ENCODE data around the gene FUCA2.

FUCA2 gene

GRCh38 chr6:143553337-143553736 lies 41.8 kb upstream of the FUCA2 start:
- TF ChIP-seq CTCF (conservative IDR thresholded peaks at IDR 0.05; ENCODE audit: low read depth, low read length) = no peak

GRCh38 chr6:143549949-143550268 lies 38.4 kb upstream of the FUCA2 start:
- H3K4me3 ChIP-seq (ENCODE audit: low read depth, low read length) = no peak overlapping the region
- DNase-seq (ENCODE audit: low read depth) = no peak
- TF ChIP-seq CTCF (conservative IDR thresholded peaks at IDR 0.05; ENCODE audit: low read depth, low read length) = no peak

More at GRCh38 chr6:143553337-143553736, 41.8 kb upstream of the FUCA2 start:
- H3K4me3 ChIP-seq (ENCODE audit: low read depth, low read length) = no peak overlapping the region
- no peak for DNase-seq (ENCODE audit: low read depth)

GRCh38 chr6:143549221-143549948 lies 37.9 kb upstream of the FUCA2 start:
- no peak for DNase-seq (ENCODE audit: low read depth)
- TF ChIP-seq CTCF (conservative IDR thresholded peaks at IDR 0.05; ENCODE audit: low read depth, low read length) = no peak
- H3K4me3 ChIP-seq (ENCODE audit: low read depth, low read length) = no peak overlapping the region

GRCh38 chr6:143546599-143546998 lies 35.1 kb upstream of the FUCA2 start:
- no peak overlapping the region for H3K4me3 ChIP-seq (ENCODE audit: low read depth, low read length)
- no peak for TF ChIP-seq CTCF (conservative IDR thresholded peaks at IDR 0.05; ENCODE audit: low read depth, low read length)
- no peak for DNase-seq (ENCODE audit: low read depth)

GRCh38 chr6:143545976-143546547 lies 34.5 kb upstream of the FUCA2 start:
- peak; percentile 62 for DNase-seq (ENCODE audit: low read depth)
- no peak overlapping the region for H3K4me3 ChIP-seq (ENCODE audit: low read depth, low read length)
- no peak for TF ChIP-seq CTCF (conservative IDR thresholded peaks at IDR 0.05; ENCODE audit: low read depth, low read length)

GRCh38 chr6:143545165-143545564 lies 33.6 kb upstream of the FUCA2 start:
- TF ChIP-seq CTCF (conservative IDR thresholded peaks at IDR 0.05; ENCODE audit: low read depth, low read length) = no peak
- no peak for DNase-seq (ENCODE audit: low read depth)
- no peak overlapping the region for H3K4me3 ChIP-seq (ENCODE audit: low read depth, low read length)

Data from choroid plexus epithelial cell (primary cell).